GM12874 (cell line): Measurements from ENCODE around the gene C8G.

Experiments
- TF ChIP-seq, protein P1 (sequence below): IDR thresholded peaks from 2 replicates; pipeline ENCODE4 v1.5.1; 2011; ENCODE audit warnings: low read depth, mild to moderate bottlenecking, control low read depth, low read length, moderate library complexity; ENCODE audit not compliant: insufficient read depth

C8G gene

GRCh38 chr9:136958473-136958872 is 13.4 kb downstream of the C8G start:
- TF ChIP-seq, protein P1, sequence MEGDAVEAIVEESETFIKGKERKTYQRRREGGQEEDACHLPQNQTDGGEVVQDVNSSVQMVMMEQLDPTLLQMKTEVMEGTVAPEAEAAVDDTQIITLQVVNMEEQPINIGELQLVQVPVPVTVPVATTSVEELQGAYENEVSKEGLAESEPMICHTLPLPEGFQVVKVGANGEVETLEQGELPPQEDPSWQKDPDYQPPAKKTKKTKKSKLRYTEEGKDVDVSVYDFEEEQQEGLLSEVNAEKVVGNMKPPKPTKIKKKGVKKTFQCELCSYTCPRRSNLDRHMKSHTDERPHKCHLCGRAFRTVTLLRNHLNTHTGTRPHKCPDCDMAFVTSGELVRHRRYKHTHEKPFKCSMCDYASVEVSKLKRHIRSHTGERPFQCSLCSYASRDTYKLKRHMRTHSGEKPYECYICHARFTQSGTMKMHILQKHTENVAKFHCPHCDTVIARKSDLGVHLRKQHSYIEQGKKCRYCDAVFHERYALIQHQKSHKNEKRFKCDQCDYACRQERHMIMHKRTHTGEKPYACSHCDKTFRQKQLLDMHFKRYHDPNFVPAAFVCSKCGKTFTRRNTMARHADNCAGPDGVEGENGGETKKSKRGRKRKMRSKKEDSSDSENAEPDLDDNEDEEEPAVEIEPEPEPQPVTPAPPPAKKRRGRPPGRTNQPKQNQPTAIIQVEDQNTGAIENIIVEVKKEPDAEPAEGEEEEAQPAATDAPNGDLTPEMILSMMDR = no peak

DNA sequence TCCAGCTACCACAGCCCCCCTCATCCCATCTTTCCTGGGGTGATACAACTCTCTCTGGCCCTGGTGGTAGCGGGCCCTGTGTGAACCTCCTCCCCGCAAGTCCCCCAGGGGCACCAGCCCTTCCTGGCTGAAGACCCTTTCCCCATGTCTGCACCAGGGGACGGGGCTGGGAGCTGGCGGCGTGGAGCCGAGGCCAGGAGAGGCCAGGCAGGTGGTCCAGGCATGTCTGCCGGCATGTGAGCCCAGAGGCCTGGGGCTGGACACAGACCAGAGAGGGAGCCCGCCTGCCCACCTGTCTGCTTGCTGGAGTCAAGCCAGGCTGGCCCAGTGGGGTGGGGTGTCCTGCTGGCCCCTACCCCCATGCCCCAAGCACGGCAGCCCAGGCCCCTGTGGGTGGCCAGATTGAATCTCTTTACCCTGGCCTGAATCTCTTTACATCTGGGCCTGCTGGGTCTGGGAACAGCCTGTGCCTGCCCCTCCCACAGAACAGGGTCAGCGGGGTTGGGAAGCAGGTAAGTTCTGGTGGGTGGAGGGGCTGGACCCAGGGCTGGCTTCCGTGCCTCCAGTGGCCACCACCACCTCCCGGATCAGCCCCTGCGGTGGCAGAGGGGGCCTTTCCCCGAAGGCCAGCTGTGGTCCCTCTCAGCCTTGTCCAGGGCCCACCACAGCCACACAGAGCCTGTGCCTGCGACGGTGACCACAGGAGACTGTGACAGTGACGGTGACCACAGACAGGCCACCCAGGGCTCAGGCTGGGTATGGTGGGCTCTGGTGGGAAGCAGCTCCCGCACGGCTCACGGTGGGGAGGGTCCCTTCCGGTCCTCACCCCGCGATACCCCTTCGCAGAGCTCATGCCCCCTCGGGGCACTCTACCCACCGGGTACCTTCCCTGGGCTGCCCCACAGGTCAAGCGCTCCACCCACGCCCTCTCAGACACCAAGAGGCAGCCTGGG is 14.1 kb downstream of the C8G start:
- TF ChIP-seq, protein P1 = no peak

- TF ChIP-seq, protein P1 = no peak
Observed at GRCh38 chr9:136960212-136960937, 15.3 kb downstream of the C8G start.

DNA sequence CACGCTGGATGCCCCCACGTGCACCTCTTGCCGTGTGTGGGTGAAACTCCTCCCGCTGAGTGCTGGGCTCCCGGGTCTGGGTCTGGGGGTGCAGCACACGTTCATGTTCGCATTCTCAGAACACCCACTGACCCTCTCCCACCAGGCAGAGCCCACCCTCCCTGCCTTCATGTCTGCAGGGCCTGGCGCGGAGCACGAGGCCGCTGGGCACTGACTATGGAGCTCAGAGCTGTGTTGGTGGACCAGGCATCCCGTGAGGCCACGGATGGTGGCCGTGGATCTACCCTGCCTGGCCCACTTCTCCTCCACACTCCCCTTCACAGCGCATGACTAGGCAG is 15.9 kb downstream of the C8G start:
- TF ChIP-seq, protein P1 = no peak

DNA sequence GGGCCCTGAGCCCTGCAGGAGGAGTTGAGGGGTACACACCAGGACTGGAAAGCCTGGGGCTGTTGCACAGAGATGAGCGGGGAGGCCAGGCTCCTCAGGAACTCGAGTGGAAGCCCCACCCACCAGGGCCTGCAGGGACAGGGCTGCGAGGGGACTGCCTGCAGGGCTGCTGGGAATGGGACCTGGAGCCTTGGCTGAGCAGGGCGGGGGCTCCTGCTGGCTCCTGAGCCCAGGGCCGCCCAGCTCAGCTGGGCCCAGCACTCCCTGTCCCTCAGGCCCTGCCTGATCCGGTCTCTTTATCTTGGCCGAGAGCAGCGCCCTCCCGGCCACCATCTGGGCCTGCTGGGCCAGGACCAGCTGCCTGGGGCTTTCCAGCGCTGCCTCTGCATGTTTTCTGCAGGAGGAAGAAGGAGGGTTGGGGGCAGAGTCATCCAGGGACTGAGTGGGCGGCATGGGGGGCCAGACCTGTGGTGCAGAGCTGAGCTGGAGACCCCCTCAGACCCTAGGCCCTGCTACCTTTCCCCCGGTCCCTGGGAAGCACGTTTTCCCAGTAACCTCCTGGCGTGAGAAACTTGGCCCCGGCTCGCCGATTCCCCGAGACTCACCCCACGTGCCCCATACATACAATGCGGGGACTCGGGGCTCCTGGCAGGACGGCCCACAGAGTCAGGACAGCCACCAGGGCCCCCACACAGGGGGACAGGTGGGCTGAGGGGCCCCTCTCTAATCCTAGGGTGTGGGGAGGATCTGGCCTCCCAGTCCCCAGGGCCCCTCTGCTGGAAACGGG is 16.4 kb downstream of the C8G start:
- TF ChIP-seq, protein P1 = no peak

- TF ChIP-seq, protein P1 = no peak
Observed at GRCh38 chr9:136962163-136962562, 17.1 kb downstream of the C8G start.
